GM18870 (cell line): ENCODE data around the gene BCHE.
"Not testable (repeated sequence)": the region's sequence is repeated elsewhere in the genome, so short reads cannot be mapped to it uniquely, and the experiment has no call there.

Experiments used
- ATAC-seq: cut with Tn5 transposase; IDR thresholded peaks from one replicate; pipeline ENCODE4 v1.9.1; 2021; ENCODE audit warnings: moderate library complexity; ENCODE audit not compliant: unreplicated experiment

Gene BCHE

DNA sequence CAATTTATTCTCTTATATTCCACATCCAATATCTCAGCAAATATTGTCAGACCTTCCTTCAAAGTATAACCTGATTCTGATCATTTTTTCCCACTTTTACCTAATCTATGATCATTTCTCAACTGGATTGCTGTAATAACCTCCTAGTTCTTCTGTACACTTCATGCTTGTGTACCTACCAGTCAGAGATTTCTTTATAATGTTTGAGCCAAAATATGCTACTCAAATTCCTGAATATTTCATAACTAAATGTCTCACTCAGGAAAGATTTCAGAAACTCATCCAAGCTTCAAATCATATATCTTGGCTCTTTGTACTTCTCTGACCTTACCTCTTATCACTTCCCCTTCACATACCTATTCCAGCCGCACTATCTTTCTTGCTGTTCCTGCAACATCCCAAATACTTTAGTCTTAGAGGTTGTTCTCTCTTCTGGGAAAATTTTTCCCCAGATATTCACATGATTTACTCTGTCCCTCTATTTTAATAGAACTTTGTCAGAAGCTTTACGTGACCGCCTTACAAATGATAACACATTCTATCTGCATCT is 20.0 kb downstream of the BCHE start:
- no peak for ATAC-seq

DNA sequence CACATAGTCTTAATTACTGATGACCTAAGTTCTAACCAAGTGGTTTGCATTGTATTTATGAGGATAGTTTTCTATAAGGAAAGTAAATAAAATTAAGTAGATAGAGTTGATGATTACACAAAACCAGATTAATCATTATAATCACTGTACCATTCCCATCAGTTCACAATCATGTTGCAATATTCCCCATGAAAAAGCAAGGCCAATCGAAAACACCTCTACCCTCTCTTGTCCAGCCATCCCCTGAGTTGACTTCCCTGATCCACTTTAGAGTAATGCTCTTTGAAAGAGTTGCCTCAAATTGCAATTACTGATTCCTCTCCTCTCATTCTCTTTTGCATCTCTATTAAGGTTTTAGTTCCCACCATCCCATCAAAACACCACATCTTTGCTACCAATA is 21.0 kb downstream of the BCHE start:
- ATAC-seq, result no peak

DNA sequence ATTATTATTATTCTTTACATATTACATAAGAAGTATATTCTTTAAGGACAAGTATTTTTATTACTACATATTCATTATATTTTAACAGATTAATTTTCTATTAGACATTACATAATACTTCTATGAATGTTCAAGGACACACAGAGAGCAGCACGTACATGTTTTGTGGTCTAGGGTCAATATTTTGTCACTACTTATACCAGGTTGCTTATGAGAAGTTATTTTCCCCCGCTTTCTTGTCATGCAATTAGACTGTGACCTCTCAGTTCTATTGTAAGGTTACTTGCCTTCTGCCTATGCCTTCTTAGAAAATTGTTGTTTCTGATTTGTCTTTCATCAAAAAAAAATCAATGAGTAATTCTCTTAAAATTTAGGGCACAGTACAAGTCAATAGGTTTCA is 21.5 kb downstream of the BCHE start:
- ATAC-seq, result no peak

DNA sequence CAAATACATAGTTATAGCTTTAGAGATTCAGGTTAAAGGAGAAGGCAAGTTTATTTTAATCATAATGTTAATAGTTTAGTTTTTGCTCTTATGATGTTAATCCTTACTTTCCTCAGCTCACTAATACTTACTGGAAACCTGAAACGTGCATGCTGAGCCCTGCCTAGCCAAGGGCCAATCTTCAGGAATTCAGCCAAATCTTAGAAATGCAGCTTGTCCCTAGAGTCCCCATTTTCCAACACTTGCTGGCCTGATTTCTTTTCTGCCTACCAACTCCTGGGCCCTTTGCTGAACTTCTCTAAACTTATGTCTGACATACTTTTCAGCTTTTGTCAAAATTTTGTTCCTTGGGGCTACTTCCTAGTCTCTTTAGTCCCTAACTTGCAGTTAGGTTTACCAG is 22.8 kb downstream of the BCHE start:
- ATAC-seq, result no peak

DNA sequence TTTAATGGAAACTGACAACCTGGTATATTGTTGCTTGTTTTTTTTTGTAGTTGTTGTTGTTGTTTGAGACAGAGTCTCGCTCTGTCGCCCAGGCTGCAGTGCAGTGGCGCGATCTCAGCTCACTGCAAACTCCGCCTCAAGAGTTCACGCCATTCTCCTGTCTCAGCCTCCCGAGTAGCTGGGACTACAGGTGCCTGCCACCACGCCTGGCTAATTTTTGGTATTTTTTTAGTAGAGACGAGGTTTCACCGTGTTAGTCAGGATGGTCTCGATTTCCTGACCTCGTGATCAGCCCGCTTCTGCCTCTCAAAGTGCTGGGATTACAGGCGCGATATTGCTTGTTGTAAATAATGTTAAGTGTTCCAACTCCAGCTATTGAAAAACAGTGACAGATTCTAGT is 29.3 kb downstream of the BCHE start:
- ATAC-seq, result not testable (repeated sequence)

DNA sequence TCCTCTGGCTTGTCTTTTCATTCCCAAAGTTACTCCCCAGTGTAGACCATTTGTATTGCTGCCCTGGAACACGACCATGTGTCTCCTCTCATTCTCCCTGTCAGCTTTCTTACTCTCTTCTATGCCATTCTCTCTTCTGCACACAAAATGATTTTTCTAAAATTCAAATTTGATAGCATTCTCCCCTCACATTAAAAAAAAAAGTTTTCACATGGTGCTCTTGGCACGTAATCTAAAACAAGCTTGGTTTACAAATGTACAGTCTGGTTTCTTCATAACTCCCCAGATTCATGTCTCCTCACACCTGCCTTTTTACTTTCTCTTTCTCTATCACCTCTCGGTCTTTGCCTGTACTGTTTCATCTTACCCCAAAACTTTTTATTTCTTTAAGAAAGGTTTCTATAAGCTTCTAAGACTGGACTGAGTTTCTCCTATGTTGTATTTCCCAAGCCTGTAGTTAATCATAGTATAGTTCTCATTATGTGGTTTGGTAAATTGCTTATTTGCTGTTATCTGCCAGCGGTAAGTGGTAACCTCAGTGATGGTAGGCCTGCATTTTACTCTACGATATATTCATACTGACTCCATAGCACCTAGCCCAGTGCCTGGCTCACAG is 31.2 kb downstream of the BCHE start:
- ATAC-seq, result peak; percentile 85

DNA sequence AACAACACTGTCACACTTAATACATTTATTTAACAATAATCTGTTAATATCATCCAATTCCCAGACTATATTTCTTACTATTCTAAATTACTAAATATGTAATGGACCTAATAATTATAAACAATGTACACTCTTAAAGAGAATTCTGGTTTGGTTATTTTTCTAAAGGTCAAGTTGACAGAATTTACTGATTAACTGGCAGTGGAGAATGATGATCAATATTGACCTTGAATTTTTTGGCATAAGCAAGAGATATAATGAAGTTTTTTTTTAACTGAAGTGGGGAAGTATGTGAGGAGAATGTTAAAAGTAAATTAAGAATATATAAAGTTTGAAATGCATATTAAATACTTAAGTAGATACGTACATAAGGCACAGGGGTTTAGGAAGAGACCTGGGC is 33.8 kb downstream of the BCHE start:
- no peak for ATAC-seq

DNA sequence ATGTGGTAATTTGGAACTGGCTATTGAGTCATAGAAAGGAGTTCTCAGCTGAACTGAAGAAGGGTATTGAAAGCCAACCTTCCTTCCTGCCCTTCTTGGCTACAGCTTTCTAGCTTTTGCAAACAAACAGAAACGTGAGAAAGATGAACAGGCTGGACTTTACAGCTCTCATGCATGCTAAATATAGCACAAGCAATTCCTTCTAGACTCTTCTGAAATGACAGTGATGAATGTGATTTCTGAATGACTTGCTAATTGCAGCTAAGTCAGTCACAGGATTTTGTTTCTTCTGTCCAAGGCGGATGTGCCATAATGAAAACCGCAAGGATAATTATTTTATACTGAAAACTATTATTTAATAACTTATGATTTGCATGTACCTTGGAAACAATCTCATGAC is 36.3 kb downstream of the BCHE start:
- no peak for ATAC-seq

DNA sequence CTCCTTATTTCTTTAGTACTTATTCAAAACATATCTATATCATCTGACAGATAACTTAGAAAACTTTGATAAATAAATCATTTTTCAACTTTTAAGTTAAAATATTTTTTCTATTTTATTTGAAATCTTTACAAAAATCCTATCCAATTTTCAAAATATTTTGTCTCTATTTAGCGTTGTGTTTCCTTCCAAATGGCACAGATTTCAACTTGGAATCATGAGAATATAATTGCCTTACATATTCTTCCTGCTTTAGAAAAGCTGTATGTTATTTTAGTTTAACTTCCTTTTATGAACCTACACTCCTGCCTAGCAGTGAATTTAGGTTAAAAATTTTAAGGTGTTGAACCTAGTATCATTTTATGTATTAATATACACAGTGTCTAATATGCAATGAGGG is 38.2 kb downstream of the BCHE start:
- no peak for ATAC-seq

DNA sequence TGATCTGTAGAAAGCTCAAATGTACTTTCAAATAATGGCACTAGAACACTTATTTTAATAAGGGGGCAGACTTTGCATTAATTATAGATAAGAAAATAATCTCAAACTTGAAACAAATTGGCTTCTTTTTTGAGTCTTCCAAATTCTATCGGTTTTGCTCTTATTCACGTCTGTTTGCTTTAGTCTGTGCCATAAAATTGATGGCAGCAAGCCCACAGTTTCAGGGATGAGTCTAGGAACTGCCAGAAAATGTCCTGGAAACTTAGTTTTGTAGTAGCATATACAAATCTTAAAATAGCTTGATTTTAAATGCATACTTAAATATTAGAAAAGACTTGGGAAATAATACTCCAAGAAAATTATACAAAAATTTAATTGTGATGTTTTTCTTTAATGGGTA is 39.7 kb downstream of the BCHE start:
- no peak for ATAC-seq

DNA sequence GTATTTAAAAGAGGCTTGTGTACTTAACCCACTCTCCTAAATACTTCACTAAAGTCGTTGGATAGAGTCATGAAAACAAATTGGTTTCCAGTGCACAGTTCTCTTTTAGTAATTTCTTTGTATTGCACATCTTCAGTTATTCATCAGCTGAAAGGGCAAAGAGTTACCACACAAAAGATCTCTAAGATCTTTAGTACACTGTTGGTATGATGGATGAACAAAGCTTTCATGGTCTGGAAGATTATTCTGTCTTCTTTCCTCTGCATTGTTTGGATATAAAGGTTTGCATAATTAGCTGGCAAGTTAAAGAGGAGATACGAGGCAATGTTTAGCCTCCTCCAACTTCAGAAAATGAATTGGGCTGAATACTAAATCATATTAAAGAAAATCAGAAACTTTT is 40.5 kb downstream of the BCHE start:
- no peak for ATAC-seq

DNA sequence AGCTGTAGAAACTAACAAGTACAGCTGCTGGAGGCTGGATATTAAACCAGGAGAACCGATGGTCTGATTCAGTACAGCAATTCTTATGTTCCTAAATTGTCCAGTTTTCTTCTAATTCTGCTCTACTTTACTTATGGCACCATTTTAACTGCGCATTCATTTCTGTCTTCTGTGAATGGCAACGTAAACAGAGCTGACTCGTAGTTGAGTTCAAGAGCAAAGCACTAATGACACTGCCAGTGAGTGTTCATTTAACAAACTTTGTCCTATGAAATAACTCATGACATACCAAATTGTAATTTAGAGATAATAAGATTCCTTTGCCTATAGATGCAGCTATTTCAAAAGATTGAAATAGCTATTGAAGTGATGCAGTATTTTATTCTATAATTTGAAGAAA is 48.7 kb downstream of the BCHE start:
- ATAC-seq, result no peak

DNA sequence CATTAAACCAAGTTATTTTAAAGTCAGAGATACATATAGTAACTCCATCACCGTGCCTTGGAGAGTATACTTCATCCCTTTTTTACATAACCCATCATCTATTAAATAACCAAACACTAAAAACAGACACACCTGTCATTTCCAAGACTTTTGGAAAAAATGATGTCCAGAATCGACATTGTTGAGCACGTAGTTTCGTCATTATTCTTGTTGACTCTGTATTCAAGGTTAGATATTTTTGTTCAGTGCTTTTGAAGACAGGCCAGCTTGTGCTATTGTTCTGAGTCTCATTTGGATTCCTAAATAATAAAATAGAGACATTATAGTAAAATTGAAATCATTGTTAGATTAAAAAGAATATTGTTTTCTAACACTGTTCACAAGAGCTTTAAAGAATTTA is 51.2 kb downstream of the BCHE start:
- ATAC-seq, result no peak

DNA sequence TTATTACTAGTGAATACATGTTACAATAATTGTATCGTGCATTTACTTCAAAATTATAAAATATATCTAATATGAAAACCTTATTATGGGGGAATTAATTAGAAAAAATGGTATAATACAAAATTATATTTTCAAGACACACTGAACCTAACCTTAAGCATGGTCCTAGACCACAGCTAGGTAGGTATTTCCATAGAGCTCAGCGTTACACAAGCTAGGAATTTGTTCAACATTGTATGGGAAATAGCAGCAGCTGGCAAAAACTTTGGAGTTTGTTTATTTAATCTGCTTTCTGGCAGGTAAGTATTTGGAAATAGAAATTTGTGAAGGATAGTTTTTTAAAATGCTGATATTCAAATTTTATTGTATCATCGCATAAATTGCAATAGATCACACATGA is 52.9 kb downstream of the BCHE start:
- ATAC-seq, result no peak

DNA sequence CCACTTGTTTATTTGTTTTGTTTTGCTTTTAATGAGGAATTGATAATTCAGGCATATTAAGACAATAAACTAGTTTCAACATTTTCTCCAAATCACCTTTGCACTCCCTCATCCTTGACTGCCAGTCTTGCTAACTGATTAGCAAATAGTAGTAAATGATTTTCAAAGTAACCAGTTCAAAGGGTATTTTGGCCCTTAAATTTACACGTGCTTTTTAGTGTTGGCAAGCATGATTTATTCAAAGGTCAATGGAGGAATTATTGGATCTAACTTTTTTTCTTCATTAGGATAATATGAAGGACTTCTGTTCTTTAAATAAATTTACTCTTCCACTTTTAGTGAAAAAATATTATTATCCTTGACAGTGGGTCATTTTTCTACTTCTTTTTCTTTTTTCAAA is 53.8 kb downstream of the BCHE start:
- no peak for ATAC-seq

DNA sequence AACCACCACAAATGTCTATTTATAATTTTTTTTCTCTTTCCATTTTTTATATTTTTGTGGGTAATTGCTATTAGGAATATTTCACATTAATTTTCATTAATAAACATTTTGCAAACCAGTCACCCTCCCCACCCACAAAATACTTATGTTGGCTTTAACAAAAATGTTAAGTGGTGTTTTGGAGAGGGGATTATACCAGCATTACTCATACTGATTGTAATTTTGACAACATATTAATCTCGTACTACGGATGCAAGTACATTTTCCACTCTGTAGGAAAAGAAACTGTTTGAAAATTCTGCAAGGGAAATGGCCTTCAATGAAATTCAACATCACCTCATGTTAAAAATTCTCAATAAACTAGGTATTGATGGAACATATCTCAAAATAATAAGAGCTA is 58.3 kb downstream of the BCHE start:
- no peak for ATAC-seq

DNA sequence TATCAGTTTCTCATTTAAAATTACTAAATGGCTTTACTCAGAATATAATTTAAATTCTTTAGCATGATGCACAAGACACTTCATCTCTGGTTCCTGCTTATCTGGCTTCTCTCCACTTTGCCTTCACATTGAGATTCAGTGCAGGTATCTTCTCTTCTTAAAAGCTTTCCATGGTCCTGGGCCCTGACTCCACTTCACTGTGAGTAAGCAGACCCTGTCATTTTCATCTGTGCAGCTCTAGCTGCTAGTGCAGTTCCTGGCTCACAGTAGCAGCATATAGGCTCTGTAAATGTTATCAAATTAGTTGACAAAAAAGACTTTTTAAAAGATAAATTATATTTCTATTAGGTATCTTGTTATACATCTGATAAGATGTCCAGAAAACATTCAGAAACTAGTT is 58.8 kb downstream of the BCHE start:
- ATAC-seq, result no peak

DNA sequence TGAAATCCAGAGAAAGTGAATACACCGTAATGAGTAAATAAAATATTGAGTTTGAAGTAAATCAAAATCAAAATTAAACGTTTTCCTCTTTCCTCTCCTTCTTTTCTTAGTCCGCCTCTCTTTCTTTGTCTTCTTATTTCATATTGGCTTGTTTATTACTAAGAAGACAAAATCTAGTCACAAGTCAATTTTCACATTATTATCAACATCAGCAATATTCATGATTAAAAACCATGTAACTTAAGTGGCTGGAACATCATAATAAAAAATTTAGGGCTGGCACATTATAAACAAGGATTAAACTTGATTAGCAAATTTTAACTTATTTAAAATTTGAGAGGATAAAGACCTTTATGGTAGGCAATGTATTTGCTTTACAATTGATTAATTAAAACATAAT is 61.4 kb downstream of the BCHE start:
- ATAC-seq, result no peak

DNA sequence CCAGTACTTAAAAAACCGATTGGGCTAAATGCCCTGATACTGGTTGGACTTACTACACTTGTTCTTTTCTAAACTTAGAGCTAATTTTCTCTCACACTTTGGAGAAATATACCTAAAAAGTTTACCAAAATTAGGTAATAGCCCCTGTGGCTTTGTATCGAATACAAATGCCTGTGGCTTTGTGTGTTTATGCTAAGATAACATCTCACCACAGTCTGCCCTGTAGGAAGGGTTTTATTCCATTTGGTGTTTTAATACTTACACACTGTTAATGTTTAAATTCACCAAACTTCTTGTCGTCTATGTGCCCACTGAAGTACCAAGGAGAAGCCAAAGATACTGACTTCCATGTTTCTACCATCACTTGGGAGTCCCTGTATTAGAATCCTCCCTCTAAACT is 66.4 kb downstream of the BCHE start:
- ATAC-seq, result no peak

DNA sequence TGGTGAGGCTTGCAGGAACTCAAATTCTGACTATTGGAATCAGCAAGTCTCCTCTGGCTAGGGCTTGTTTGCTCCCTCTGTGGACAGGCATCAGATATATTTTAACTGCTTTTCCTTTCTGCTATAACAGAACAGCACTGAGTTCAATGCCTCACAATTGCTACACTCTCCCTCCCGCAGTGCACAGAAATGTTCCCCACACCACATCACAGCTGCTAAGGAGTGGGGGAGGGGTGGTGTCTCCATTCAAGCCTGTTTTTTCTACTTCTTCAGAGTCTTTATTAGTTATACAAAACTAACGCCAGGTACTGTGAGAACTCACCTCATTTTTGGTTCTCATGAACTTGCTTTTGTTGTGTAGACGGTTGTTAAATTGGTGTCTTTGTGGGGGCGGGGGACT is 68.5 kb downstream of the BCHE start:
- ATAC-seq, result no peak

DNA sequence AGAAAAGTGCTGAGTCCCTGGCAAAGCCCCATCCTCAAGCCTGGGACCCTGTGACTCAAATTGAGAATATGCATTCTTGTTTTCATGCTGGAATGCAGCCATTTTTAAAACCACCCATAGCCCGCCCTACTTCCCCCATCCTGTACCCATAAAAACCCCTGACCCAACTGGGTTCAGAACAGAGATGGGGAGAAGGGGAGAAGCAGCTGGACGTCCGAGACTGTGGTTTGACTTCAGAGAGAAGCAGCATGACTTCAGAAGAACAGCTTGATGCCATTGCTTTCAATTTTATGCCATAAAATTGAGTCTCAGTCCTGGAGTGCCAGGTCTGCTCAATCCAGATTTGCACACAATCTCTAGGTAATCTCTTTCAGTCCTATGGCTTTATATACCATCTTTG is 78.2 kb downstream of the BCHE start:
- ATAC-seq, result no peak

DNA sequence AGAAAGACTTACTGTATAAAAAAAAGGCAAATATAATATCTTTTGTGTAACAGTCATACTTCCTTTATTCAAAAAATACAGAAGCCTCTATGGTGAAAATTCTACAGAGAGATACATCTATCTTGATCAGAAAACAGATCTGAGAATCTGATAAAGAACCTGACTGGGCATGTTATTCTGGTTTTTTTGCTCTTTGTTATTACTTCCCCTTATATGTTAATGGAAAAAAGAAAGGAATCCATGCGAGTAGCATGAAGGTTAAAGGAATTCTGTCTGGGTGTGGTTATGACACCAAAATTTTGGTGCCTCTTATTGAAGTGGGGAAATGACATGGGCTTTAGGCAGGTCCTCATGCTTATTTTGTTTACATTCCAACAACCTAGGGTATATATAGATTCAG is 81.7 kb downstream of the BCHE start:
- no peak for ATAC-seq

DNA sequence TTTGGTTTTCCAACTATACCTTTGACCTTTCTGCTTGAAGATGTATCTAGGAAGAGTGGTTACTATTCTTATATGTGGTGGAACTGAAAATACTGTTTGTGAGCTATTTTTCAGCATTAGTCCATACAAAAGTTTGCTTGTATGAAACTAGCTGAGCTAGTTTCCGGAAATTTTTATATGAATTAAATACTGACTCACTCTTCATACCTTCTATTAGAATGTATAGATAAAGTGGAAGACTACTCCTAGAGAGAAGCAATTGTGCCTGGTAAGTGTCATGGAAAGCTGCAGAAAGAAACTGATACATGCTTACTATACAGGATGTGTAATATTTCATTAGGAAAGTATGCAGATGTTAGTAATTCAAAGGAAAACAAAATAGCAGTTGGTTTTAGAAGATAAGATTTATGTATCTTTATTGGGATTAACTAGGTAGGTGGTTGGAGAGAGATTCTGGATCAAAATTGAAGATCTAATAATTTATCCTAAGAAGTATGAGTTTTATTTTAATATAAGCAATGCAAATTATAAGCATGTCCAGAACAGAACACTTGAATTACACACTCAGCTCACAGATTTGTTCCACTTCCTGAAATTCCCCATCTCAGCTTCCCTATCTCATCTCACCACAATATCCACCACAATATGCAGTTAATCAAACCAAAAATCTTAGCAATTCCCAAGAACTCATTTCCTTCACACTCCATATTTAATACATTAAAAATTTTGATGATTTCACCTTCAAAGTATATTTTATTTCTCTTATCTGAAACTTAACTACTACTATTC is 82.8 kb downstream of the BCHE start:
- ATAC-seq, result no peak
